Measurements from ENCODE around the gene RASEF.

- TF ChIP-seq CTCF (IDR thresholded peaks at IDR 0.05) (no peak), POLR2A (IDR thresholded peaks at IDR 0.05) (no peak), POLR2AphosphoS5 (IDR thresholded peaks at IDR 0.05) (no peak)
These were observed 42.1 kb downstream of the RASEF start for GRCh38 chr9:83020864-83021263.

All from stomach (tissue), 4 donors.